Hypothalamus (tissue), 51 donors: ENCODE data around the gene ARL6IP1.
A peak's percentile ranks its signal among the peaks of the same experiment; 100 is the strongest.

Experiments
- DNase-seq, 51 donors: peaks; one replicate each; lab custom pipeline; 2025; lab: John Stamatoyannopoulos, UW

The ARL6IP1 gene

DNA sequence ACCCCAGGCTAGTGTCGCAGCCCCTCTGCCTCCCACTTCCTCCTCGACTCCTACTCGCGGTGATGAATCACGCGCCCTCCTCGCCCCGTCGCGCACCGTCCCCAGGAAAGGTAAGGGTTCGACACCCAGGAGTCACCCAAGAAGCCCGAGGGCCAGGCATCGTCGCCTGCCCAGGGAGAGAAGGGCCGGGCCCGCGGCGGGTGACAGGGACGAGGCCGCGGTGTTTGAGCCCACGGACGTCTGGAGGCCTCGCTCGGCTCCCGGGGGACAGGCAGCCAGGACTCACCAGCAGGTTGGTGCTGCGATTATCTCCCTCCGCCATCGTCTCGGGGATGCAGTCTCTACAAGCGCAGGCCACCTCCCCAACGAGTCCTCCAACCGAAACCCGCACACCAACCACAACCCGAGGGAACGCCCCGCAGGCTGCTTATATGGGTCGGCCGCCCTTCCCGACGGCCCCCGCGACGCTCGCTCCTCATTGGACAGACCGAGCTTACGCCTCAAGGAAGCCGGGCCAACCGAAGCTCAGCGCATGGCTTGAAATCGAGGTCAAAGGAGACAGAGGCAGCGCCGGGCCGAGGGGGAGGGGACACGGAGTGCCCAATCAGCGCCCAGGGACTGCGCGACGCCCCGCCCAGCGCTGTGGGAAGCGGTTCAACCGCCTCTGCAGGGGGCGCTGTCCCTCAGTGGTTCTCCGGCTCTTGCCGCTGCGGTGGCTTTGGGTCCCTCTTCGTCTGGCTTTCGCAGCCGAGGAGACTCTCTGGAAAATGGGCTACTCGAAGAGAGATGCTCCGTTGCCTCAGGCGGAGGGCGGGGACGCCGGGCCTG lies at the start of gene ARL6IP1:
Gene ARL6IP1 (minus strand): TSS at position 405 of the 828 bp plus-strand sequence. CDS start 83 bp downstream, at position 322.
- peak; percentile 81 to 100 (median 98) for DNase-seq

DNA sequence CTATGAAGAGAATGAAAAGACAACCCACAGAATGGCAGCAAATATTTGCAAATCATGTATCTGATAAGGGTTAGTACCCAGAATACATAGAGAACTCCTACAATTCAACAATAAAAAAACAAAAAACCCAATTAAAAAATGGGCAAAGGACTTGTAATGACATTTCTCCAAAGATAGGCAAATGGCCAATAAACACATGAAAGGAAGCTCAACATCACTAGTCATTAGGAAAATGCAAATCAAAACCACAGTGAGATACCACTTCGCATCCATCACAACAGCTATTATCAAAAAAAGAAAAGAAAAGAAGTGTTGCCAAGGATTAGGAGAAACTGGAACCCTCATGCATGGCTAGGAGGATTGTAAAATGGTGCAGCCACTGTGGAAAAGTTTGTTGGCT lies 45.1 kb upstream of the ARL6IP1 start:
- no peak for DNase-seq

GRCh38 chr16:18842565-18842964 lies 41.2 kb upstream of the ARL6IP1 start:
- no peak for DNase-seq

- peak in 1 of 51 donors; percentile 29 for DNase-seq
Measured at GRCh38 chr16:18841833-18842525, 40.6 kb upstream of the ARL6IP1 start.

DNA sequence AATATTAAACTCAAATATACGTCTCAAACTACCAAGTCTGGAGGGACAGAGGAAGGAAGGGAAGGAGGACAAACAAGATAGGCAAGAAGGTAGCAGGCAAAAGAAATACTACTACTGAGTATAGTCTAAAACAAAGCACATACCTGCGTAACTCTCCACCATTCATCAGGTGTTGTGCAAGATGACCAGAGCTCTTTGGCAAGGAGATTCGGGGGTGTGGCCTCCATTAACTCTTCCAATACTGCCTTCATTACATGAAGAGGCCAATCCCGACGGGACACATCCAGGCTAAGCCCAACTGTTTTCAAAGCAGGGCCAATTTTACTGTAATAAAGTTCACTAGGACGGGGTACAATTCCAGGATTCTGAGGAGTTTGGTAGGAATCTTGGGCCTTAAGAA lies 38.2 kb upstream of the ARL6IP1 start:
- DNase-seq: no peak

DNA sequence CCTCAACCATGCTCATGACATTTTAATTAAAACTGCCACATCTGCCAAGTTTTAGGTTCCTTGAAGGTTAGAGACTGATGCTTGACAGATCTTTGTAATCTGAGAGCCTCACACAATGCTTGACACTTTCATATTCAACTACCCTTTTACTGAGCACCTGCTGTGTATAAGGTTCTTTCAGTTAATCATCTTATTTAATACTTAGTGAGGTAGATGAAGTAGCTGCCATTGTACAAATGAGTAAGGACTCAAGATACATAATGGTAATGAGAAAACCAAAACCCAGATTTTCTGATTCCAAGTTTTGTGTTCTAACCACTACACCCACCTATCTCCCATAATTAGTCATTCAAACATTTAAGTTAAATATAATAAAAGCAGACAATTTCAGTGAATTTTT lies 35.4 kb upstream of the ARL6IP1 start:
- DNase-seq: no peak

GRCh38 chr16:18834864-18835263 lies 33.5 kb upstream of the ARL6IP1 start:
- DNase-seq: no peak

GRCh38 chr16:18833707-18834505 lies 32.6 kb upstream of the ARL6IP1 start:
- DNase-seq: no peak

GRCh38 chr16:18832613-18833012 lies 31.3 kb upstream of the ARL6IP1 start:
- DNase-seq: no peak

- no peak for DNase-seq
Measured at GRCh38 chr16:18832006-18832405, 30.7 kb upstream of the ARL6IP1 start.

DNA sequence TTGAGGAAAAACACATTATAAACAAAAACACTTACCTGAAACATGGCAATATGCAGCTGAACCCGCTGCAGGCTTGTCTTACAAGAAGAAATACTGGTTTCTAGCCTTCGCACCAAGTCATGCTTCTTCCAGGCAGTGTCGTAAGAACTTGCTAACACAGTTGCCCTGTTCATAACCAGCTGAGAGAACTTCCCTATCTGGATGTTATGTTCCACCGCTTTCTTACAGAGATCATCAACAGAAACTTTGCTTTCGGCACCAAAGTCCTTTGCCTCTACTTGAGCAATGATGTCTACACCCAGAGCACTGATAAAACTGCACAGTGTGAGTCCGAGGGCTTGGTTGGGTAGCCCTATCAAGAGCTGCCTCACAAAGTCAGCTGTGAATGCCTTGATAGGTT lies 27.9 kb upstream of the ARL6IP1 start:
- no peak for DNase-seq

GRCh38 chr16:18827890-18828289 lies 26.5 kb upstream of the ARL6IP1 start:
- DNase-seq: no peak

DNA sequence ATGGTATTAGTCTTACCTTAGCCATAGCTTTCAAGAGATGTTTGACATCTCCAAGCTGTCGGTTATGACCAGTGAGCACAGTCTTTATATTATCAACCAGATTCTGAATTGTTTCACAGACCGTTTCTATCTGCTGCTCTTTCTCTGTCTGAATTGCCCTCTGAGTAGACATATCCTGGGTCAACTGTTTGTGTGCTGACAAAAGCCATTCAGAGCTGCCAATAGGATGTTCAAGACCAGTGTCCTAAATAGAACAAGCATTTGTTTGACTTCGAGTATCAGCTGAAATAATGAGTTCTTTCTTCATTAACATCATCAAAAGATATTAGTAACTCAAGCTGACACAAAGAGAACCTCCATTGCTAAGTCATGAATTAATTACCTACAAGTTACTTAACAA lies 14.9 kb upstream of the ARL6IP1 start:
- peak in 9 of 51 donors; percentile 3 to 38 (median 8) for DNase-seq

- DNase-seq: no peak
Measured at GRCh38 chr16:18811925-18812324, 10.6 kb upstream of the ARL6IP1 start.

GRCh38 chr16:18809165-18809564 lies 7.8 kb upstream of the ARL6IP1 start:
- DNase-seq: no peak

- no peak for DNase-seq
Measured at GRCh38 chr16:18805257-18805773, 4.0 kb upstream of the ARL6IP1 start.

GRCh38 chr16:18804540-18804939 lies 3.2 kb upstream of the ARL6IP1 start:
- DNase-seq: no peak

DNA sequence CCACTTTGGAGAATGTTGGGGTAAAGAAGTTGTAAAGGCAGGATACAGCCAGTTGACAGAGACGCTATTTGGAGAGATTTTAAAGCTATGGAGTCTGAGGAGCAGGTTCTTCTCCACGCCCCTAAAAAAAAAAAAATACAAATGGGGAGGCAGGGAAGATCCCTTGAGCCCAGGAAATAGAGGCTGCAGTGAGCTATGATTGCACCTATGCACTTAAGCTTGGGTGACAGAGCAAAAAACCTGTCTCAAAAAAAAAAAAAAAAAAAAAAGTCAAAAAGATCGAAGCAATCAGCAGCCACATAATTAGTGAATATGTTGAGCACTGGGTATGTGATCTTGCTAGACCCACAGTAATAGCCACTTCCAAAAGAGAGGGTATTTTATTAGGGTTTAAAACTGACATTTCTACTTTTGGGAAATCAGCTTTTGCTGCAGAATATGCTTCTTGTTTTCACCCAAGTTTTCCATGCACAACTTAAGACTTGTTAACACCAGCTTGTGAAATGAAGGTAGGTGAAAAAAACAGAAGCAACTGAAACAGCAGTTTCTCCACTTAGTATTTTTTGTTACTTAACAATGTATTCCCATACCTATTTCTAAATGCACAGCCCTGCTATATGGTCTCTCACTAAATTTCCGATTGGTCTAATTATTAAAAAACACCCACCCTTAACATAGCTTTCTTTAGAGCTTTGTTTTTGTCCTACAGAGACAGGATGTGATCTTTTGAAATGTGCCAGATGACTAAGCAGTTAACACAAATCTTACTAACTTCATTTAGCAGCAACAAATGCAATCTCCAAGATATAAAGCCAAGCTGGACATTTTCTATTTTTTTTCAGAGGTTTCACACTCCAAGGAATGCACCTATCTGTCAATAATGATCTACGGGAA lies 2.5 kb upstream of the ARL6IP1 start:
- DNase-seq: no peak

- DNase-seq: peak in 1 of 51 donors; percentile 3
Measured at GRCh38 chr16:18802767-18803343, 1.5 kb upstream of the ARL6IP1 start.

GRCh38 chr16:18800775-18801144 lies 589 bp downstream of the ARL6IP1 start:
- peak in 2 of 51 donors; percentile 17 to 51 for DNase-seq
